Hepatocyte (in vitro differentiated cells): Measurements from ENCODE around the gene SMC1A.

Source experiments
- EZH2 ChIP-seq: fragments of 200-600 bp; sonication (generic); IDR thresholded peaks from 2 replicates; pipeline ENCODE4 v1.6.1; 2016; ENCODE audit warnings: antibody characterized with exemption, mild to moderate bottlenecking, borderline replicate concordance
- TF ChIP-seq, protein P1 (sequence below): fragments of 200-600 bp; sonication (generic); IDR thresholded peaks from 2 replicates; pipeline ENCODE4 v1.5.1; 2016; ENCODE audit warnings: antibody characterized with exemption, mild to moderate bottlenecking; ENCODE audit not compliant: poor library complexity

DNA sequence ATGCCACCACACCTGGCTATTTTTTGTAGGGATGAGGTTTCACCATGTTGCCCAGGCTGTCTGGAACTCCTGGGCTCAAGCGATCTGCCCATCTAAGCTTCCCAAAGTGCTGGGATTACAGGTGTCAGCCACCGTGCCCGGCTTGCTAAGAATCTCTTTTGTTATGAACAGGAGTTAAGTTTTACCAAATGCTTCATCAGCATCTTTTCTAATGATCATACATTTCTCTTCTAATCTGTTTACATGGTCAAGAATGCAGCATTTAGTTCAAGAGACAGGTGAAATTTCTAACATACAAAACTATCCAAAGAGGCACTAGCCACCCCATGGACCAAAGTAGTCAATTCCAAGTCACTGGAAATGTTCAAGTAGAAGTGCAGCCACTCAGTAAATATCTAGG, 88.6 kb downstream of the SMC1A start:
- TF ChIP-seq, protein P1, sequence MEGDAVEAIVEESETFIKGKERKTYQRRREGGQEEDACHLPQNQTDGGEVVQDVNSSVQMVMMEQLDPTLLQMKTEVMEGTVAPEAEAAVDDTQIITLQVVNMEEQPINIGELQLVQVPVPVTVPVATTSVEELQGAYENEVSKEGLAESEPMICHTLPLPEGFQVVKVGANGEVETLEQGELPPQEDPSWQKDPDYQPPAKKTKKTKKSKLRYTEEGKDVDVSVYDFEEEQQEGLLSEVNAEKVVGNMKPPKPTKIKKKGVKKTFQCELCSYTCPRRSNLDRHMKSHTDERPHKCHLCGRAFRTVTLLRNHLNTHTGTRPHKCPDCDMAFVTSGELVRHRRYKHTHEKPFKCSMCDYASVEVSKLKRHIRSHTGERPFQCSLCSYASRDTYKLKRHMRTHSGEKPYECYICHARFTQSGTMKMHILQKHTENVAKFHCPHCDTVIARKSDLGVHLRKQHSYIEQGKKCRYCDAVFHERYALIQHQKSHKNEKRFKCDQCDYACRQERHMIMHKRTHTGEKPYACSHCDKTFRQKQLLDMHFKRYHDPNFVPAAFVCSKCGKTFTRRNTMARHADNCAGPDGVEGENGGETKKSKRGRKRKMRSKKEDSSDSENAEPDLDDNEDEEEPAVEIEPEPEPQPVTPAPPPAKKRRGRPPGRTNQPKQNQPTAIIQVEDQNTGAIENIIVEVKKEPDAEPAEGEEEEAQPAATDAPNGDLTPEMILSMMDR = no peak
- TF ChIP-seq EZH2 = no peak
